A673 (cell line): ENCODE data around the gene VAV1. TPM values are rescaled to one million over a fixed set of nuclear protein-coding genes. Genes with fewer than 3 reads are reported as not detected.

Experiments used
- BruUV-seq: library from RNA; stranded (reverse); fragments of 400-500 nt; replicated peaks from 2 replicates; lab custom pipeline; 2021; lab: Mats Ljungman, UMichigan
- CTCF ChIA-PET: fragments of 300-600 bp; sonication (Branson Sonifier 250); formaldehyde crosslinking; loops from one replicate; lab custom pipeline; 2022; ENCODE audit warnings: antibody characterized with exemption; lab: Charles Lee
- POLR2A ChIA-PET: fragments of 300-600 bp; sonication (Branson Sonifier 250); formaldehyde crosslinking; loops from one replicate; lab custom pipeline; 2022; ENCODE audit warnings: antibody characterized with exemption; ENCODE audit not compliant: low non-redundant PET; lab: Charles Lee
- DNase-seq: peaks from one replicate; pipeline ENCODE4 v3.0.0-alpha.2; 2015; ENCODE audit warnings: low spot score
- H3K27ac ChIP-seq: fragments of 200-600 bp; sonication (generic); 2 replicates; pipeline ENCODE4 v1.5.1; 2016; ENCODE audit warnings: mixed run types, low read depth, mild to moderate bottlenecking, mixed read lengths, antibody characterized with exemption, low read length; ENCODE audit not compliant: poor library complexity, severe bottlenecking
- H3K27me3 ChIP-seq: fragments of 200-600 bp; sonication (generic); replicated peaks from 2 replicates; pipeline ENCODE4 v1.6.1; 2017; ENCODE audit warnings: mixed run types, low read depth, mild to moderate bottlenecking, mixed read lengths, antibody characterized with exemption, low read length; ENCODE audit not compliant: insufficient read depth, poor library complexity
- H3K36me3 ChIP-seq: fragments of 200-600 bp; sonication (generic); 2 replicates; pipeline ENCODE4 v1.6.1; 2016; ENCODE audit warnings: mixed run types, mild to moderate bottlenecking, mixed read lengths, antibody characterized with exemption, low read length; ENCODE audit not compliant: insufficient read depth, poor library complexity, severe bottlenecking
- H3K4me1 ChIP-seq: fragments of 200-600 bp; sonication (generic); 2 replicates; pipeline ENCODE4 v1.6.1; 2017; ENCODE audit warnings: mixed run types, mild to moderate bottlenecking, mixed read lengths, antibody characterized with exemption, low read length; ENCODE audit not compliant: insufficient read depth, poor library complexity, severe bottlenecking
- H3K4me3 ChIP-seq: fragments of 200-600 bp; sonication (generic); 2 replicates; pipeline ENCODE4 v1.5.1; 2016; ENCODE audit warnings: low read depth, mixed run types, mild to moderate bottlenecking, mixed read lengths, low read length; ENCODE audit not compliant: poor library complexity, severe bottlenecking
- H3K9me3 ChIP-seq: fragments of 200-600 bp; sonication (generic); 2 replicates; pipeline ENCODE4 v1.6.1; 2016; ENCODE audit warnings: mixed run types, low read depth, mild to moderate bottlenecking, mixed read lengths, antibody characterized with exemption, low read length; ENCODE audit not compliant: poor library complexity, severe bottlenecking
- EZH2 ChIP-seq: fragments of 200-600 bp; sonication (generic); IDR thresholded peaks from 2 replicates; pipeline ENCODE4 v1.6.1; 2017; ENCODE audit warnings: borderline replicate concordance, low read depth, mild to moderate bottlenecking, mixed read lengths, antibody characterized with exemption, low read length; ENCODE audit not compliant: poor library complexity, severe bottlenecking
- intact Hi-C: fragments of 100-400 bp; cut with micrococcal nuclease; formaldehyde crosslinking; loops from one replicate; pipeline ENCODE4 v1.10.0; 2022; ENCODE audit not compliant: unreplicated experiment
- total RNA-seq: library from RNA; stranded (reverse); gene quantifications from 2 replicates; pipeline ENCODE4 v1.2.3, GENCODE V29; 2021
- TF ChIP-seq, protein P1 (sequence below): fragments of 300-800, 200-600 bp; sonication (generic); conservative IDR thresholded peaks from 2 replicates; pipeline ENCODE4 v1.5.1; 2017; ENCODE audit warnings: low read depth, mild to moderate bottlenecking, antibody characterized with exemption, low read length, moderate library complexity, mixed read lengths

Gene VAV1
- total RNA-seq, 1 experiment from 2014 or later, result 51.6 TPM

DNA sequence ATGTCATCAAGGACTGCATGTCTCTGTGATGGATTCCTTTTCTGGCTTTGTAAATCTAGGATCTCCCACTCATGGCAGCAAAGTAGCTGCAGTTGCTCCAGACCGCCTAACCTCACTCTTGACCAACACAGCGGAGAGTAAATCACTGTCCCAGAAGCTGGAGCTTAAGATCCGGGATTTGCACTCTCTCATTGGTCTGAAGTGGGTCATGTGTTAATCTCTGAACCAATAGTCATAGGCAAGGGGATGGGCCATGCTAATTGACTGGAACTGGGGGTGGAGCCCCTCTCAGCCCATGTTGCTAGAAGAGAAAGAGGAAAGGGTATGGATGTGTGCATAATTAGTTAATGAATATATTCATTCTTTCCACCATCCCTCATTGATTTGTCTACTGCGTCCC lies 34.0 kb downstream of the VAV1 start:
- CTCF ChIA-PET, result no interaction called here
- no peak for TF ChIP-seq EZH2
- TF ChIP-seq, protein P1, sequence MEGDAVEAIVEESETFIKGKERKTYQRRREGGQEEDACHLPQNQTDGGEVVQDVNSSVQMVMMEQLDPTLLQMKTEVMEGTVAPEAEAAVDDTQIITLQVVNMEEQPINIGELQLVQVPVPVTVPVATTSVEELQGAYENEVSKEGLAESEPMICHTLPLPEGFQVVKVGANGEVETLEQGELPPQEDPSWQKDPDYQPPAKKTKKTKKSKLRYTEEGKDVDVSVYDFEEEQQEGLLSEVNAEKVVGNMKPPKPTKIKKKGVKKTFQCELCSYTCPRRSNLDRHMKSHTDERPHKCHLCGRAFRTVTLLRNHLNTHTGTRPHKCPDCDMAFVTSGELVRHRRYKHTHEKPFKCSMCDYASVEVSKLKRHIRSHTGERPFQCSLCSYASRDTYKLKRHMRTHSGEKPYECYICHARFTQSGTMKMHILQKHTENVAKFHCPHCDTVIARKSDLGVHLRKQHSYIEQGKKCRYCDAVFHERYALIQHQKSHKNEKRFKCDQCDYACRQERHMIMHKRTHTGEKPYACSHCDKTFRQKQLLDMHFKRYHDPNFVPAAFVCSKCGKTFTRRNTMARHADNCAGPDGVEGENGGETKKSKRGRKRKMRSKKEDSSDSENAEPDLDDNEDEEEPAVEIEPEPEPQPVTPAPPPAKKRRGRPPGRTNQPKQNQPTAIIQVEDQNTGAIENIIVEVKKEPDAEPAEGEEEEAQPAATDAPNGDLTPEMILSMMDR, result no peak
- Histone ChIP-seq H3K9me3 (no peaks in the 10 kb centered on the region), H3K27ac (no peak overlapping the region), H3K36me3 (peaks cover 4% of the 10 kb centered on the region), H3K27me3 (no peaks in the 10 kb centered on the region), H3K4me3 (no peak overlapping the region), H3K4me1 (peaks cover 12% of the 10 kb centered on the region)
- peak; percentile 72 for DNase-seq
- POLR2A ChIA-PET, result interaction anchor here (0.5 kb wide), 1 partner anchor 371 kb away, joined by 4 read pairs; no protein-coding TSS in a partner anchor
- intact Hi-C loops, result no loop called here
- no TSS peak for BruUV-seq

DNA sequence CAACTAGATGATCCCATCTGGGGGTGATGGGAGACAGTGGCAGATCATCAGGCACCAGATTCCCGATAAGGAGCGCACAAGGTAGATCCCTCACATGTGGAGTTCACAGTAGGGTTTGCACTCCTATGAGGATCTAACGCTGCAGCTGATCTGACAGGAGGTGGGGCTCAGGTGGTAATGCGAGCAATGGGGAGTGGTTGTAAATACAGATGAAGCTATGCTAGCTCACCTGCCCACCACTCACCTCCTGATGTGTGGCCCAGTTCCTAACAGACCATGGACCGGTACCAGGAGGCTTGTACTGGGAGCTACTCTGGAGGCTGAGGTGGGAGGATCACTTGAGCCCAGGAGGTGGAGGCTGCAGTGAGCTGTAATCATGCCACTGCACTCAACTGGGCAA lies 34.8 kb downstream of the VAV1 start:
- no peak for TF ChIP-seq EZH2
- TF ChIP-seq, protein P1, result no peak
- no peaks in the 10 kb centered on the region for H3K9me3 ChIP-seq
- ChIA-PET POLR2A (no interaction called here), CTCF (no interaction called here)
- intact Hi-C loops, result no loop called here
- peaks cover 4% of the 10 kb centered on the region for H3K36me3 ChIP-seq
- DNase-seq, result no peak
- no peak overlapping the region for H3K27ac ChIP-seq
- no peaks in the 10 kb centered on the region for H3K27me3 ChIP-seq
- no peak overlapping the region for H3K4me3 ChIP-seq
- peaks cover 11% of the 10 kb centered on the region for H3K4me1 ChIP-seq
- no TSS peak for BruUV-seq

DNA sequence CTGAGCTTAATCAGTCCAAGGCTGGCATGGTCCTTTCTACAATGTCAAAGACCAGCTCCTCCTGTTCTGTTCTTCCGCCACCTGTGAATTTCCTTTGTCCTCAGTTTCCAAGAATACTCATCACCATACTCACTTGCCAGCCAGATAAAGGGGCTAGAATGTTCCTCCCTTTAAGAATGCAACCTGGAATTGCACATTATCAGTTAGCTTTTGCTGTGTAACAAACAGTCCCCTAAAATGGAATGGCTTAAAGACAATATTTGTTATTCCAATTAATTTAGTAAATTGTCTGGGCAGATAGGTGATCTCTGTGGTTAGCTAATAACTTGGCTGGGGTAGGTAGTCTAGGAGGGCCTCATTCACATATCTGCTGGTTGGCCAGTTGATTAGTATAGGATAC lies 36.0 kb downstream of the VAV1 start:
- TF ChIP-seq, protein P1, result no peak
- TF ChIP-seq EZH2, result no peak
- Histone ChIP-seq H3K9me3 (no peaks in the 10 kb centered on the region), H3K4me1 (no peaks in the 10 kb centered on the region), H3K36me3 (peaks cover 4% of the 10 kb centered on the region), H3K4me3 (no peak overlapping the region), H3K27ac (no peak overlapping the region), H3K27me3 (no peaks in the 10 kb centered on the region)
- intact Hi-C loops, result no loop called here
- ChIA-PET CTCF (no interaction called here), POLR2A (no interaction called here)
- no peak for DNase-seq
- no TSS peak for BruUV-seq
